Measurements from ENCODE around the gene BHLHE23.
"Not testable (repeated sequence)": the region's sequence is repeated elsewhere in the genome, so short reads cannot be mapped to it uniquely, and the experiment has no call there.

Gene BHLHE23

GRCh38 chr20:62963614-62964397 lies 43.0 kb downstream of the BHLHE23 start:
- TF ChIP-seq CTCF (IDR thresholded peaks at IDR 0.05; ENCODE audit: low read depth, low read length), result no peak
- H3K4me3 ChIP-seq (replicated peaks in 1 of 2; ENCODE audit: low read depth in 2 of 2, low read length in 2 of 2), result no peak overlapping the region
- no peak for DNase-seq (ENCODE audit: low read depth in 2 of 2)

GRCh38 chr20:62962891-62963613 lies 43.7 kb downstream of the BHLHE23 start:
- TF ChIP-seq CTCF (IDR thresholded peaks at IDR 0.05; ENCODE audit: low read depth, low read length), result no peak
- DNase-seq (ENCODE audit: low read depth in 2 of 2), result no peak
- H3K4me3 ChIP-seq (replicated peaks in 1 of 2; ENCODE audit: low read depth in 2 of 2, low read length in 2 of 2), result no peak overlapping the region

GRCh38 chr20:62962221-62962879 lies 44.4 kb downstream of the BHLHE23 start:
- no peak overlapping the region for H3K4me3 ChIP-seq (replicated peaks in 1 of 2; ENCODE audit: low read depth in 2 of 2, low read length in 2 of 2)
- TF ChIP-seq CTCF (IDR thresholded peaks at IDR 0.05; ENCODE audit: low read depth, low read length), result no peak
- no peak for DNase-seq (ENCODE audit: low read depth in 2 of 2)

GRCh38 chr20:62961799-62962198 lies 45.0 kb downstream of the BHLHE23 start:
- TF ChIP-seq CTCF (IDR thresholded peaks at IDR 0.05; ENCODE audit: low read depth, low read length), result no peak
- H3K4me3 ChIP-seq (replicated peaks in 1 of 2; ENCODE audit: low read depth in 2 of 2, low read length in 2 of 2), result no peak overlapping the region
- DNase-seq (ENCODE audit: low read depth in 2 of 2), result no peak

- H3K4me3 ChIP-seq (replicated peaks in 1 of 2; ENCODE audit: low read depth in 2 of 2, low read length in 2 of 2), result no peak overlapping the region
- DNase-seq (ENCODE audit: low read depth in 2 of 2), result no peak
- no peak for TF ChIP-seq CTCF (IDR thresholded peaks at IDR 0.05; ENCODE audit: low read depth, low read length)
These were observed 45.4 kb downstream of the BHLHE23 start for GRCh38 chr20:62961310-62961783.

GRCh38 chr20:62960446-62961309 lies 46.1 kb downstream of the BHLHE23 start:
- not testable (repeated sequence) for DNase-seq (ENCODE audit: low read depth in 2 of 2); H3K4me3 ChIP-seq (replicated peaks in 1 of 2; ENCODE audit: low read depth in 2 of 2, low read length in 2 of 2)
